ENCODE results near the gene ISL2.

DNA sequence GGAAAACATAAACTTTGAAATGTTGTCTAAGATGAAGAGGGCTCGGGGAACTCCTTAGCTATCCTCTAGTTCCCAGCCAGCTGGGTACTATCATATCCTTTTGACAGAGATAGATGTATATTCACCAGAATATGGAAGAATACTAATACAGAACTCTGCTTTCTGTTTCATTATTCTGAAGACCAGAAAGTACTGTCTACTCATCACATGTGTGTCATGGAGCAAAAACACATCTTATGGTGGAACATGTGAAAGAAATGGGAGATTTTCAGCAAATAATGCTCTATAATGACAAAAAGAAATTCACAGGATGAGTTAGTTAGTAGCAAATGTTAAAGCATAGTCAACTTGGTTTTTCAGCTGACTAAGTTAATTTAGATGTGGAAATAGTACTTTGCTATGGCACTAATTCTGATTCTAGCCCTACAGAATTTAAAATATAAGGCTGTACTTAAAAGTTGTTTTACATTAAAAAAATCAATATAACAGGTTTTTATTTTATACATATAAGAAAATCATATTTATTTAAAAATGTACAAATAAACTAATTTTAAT lies 16.5 kb downstream of the ISL2 start:
- TF ChIP-seq, protein P1, sequence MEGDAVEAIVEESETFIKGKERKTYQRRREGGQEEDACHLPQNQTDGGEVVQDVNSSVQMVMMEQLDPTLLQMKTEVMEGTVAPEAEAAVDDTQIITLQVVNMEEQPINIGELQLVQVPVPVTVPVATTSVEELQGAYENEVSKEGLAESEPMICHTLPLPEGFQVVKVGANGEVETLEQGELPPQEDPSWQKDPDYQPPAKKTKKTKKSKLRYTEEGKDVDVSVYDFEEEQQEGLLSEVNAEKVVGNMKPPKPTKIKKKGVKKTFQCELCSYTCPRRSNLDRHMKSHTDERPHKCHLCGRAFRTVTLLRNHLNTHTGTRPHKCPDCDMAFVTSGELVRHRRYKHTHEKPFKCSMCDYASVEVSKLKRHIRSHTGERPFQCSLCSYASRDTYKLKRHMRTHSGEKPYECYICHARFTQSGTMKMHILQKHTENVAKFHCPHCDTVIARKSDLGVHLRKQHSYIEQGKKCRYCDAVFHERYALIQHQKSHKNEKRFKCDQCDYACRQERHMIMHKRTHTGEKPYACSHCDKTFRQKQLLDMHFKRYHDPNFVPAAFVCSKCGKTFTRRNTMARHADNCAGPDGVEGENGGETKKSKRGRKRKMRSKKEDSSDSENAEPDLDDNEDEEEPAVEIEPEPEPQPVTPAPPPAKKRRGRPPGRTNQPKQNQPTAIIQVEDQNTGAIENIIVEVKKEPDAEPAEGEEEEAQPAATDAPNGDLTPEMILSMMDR (IDR thresholded peaks at IDR 0.05; ENCODE audit: low read depth, low read length): no peak
- no peak for TF ChIP-seq EZH2phosphoT487 (IDR thresholded peaks at IDR 0.05; ENCODE audit: low read depth)

All from OCI-LY3 (cell line).